Gastrocnemius medialis (tissue), 4 donors: ENCODE results near the gene MAST2.

Experiments
- CTCF ChIP-seq, 5 experiments: fragments of 450-650 bp in 3 of 5; fragments of 200-600 bp in 2 of 5; sonication (generic) in 2 of 5; IDR thresholded peaks in 4 of 5; conservative IDR thresholded peaks in 1 of 5; 1 replicate in 4 of 5; 2 replicates in 1 of 5; pipeline ENCODE4 v1.5.1; 2016 to 2019; ENCODE audit warnings: antibody characterized with exemption in 5 of 5, mild to moderate bottlenecking in 3 of 5, moderate library complexity in 3 of 5
- POLR2A ChIP-seq, 2 donors: fragments of 450-650 bp; IDR thresholded peaks; one replicate each; pipeline ENCODE4 v1.6.1; 2017; ENCODE audit warnings: antibody characterized with exemption in 2 of 2, mild to moderate bottlenecking in 2 of 2, moderate library complexity in 2 of 2

GRCh38 chr1:45976623-45977022 is 173.2 kb downstream of the MAST2 start:
- TF ChIP-seq CTCF (IDR thresholded peaks at IDR 0.05 in 4 of 5, conservative IDR thresholded peaks at IDR 0.05 in 1 of 5) (no peak), POLR2A (IDR thresholded peaks at IDR 0.05) (no peak)
